ENCODE measurements around the gene PPP1CA.
A peak's percentile ranks its signal among the peaks of the same experiment; 100 is the strongest.

The PPP1CA gene

GRCh38 chr11:67401495-67402191 is at the start of gene PPP1CA:
PPP1CA (minus strand) TSS chr11:67401858; CDS start chr11:67401782, 76 bp downstream.
- DNase-seq: peak; percentile 95

GRCh38 chr11:67450796-67451657 is 49.4 kb upstream of the PPP1CA start:
- DNase-seq: no peak

GRCh38 chr11:67449116-67449844 is 47.6 kb upstream of the PPP1CA start:
- DNase-seq: no peak

- DNase-seq: no peak
These were observed 46.6 kb upstream of the PPP1CA start for GRCh38 chr11:67448220-67448609.

GRCh38 chr11:67445515-67445914 is 43.9 kb upstream of the PPP1CA start:
- DNase-seq: no peak

GRCh38 chr11:67442504-67443404 is 41.1 kb upstream of the PPP1CA start:
- DNase-seq: no peak

GRCh38 chr11:67441731-67442351 is 40.2 kb upstream of the PPP1CA start:
- no peak for DNase-seq

GRCh38 chr11:67441098-67441563 is 39.5 kb upstream of the PPP1CA start:
- no peak for DNase-seq

GRCh38 chr11:67440229-67441097 is 38.8 kb upstream of the PPP1CA start:
- no peak for DNase-seq

- peak; percentile 75 for DNase-seq
These were observed 37.9 kb upstream of the PPP1CA start for GRCh38 chr11:67439321-67440228.

- DNase-seq: no peak
These were observed 36.7 kb upstream of the PPP1CA start for GRCh38 chr11:67438158-67438902.

- no peak for DNase-seq
These were observed 36.1 kb upstream of the PPP1CA start for GRCh38 chr11:67437809-67438157.

GRCh38 chr11:67437082-67437808 is 35.6 kb upstream of the PPP1CA start, which contains the start of gene PTPRCAP:
PTPRCAP (minus strand) TSS chr11:67437682; CDS start chr11:67437619, 63 bp downstream.
- DNase-seq: peak; percentile 65

GRCh38 chr11:67436459-67437081 is 34.9 kb upstream of the PPP1CA start:
- peak; percentile 75 for DNase-seq

- DNase-seq: no peak
These were observed 34.2 kb upstream of the PPP1CA start for GRCh38 chr11:67435727-67436458.

- peak; percentile 53 for DNase-seq
These were observed 33.5 kb upstream of the PPP1CA start for GRCh38 chr11:67435031-67435726.
